GM12878 (cell line): ENCODE data around the gene RCOR2. TPM values are rescaled to one million over a fixed set of nuclear protein-coding genes. Genes with fewer than 3 reads are reported as not detected.

Experiments
- BCL11A ChIP-seq: IDR thresholded peaks from 2 replicates; pipeline ENCODE4 v1.6.1; 2011; ENCODE audit warnings: low read depth, low read length
- BHLHE40 ChIP-seq, 2 experiments: fragments of 450-650 bp in 1 of 2; IDR thresholded peaks; 2 replicates each; pipeline ENCODE4 v1.6.1; 2011 to 2017; ENCODE audit warnings: low read depth in 2 of 2, borderline replicate concordance in 1 of 2, improper control_type of control experiment in 1 of 2, low read length in 1 of 2, mild to moderate bottlenecking in 1 of 2
- CBFB ChIP-seq: IDR thresholded peaks from 2 replicates; pipeline ENCODE4 v1.6.1; 2016; ENCODE audit warnings: antibody characterized with exemption, low read depth
- EGR1 ChIP-seq, 2 experiments: IDR thresholded peaks; 1 replicate in 1 of 2; 2 replicates in 1 of 2; pipeline ENCODE4 v1.6.1; 2011 to 2012; ENCODE audit warnings: low read depth in 2 of 2, low read length in 2 of 2, borderline replicate concordance in 1 of 2, mild to moderate bottlenecking in 1 of 2, moderate library complexity in 1 of 2
- ESRRA ChIP-seq: IDR thresholded peaks from 2 replicates; pipeline ENCODE4 v1.6.1; 2012; ENCODE audit warnings: mild to moderate bottlenecking, low read length, improper control_type of control experiment
- FOS ChIP-seq: IDR thresholded peaks from 3 replicates; pipeline ENCODE4 v1.6.1; 2011; ENCODE audit warnings: borderline replicate concordance; ENCODE audit not compliant: insufficient read length; ENCODE audit errors: extremely low read depth
- IKZF1 ChIP-seq: fragments of 450-650 bp; conservative IDR thresholded peaks from 2 replicates; pipeline ENCODE4 v1.6.1; 2017; ENCODE audit warnings: antibody characterized with exemption, mild to moderate bottlenecking
- KLF5 ChIP-seq: fragments of 450-650 bp; IDR thresholded peaks from 2 replicates; pipeline ENCODE4 v1.6.1; 2014; ENCODE audit warnings: mild to moderate bottlenecking; ENCODE audit not compliant: partially characterized antibody
- POLR2AphosphoS5 ChIP-seq: IDR thresholded peaks from 2 replicates; pipeline ENCODE4 v1.6.1; 2011; ENCODE audit warnings: mild to moderate bottlenecking, low read length, inconsistent platforms
- POU2F2 ChIP-seq: IDR thresholded peaks from 3 replicates; pipeline ENCODE4 v1.6.1; 2011; ENCODE audit warnings: low read depth, mild to moderate bottlenecking, low read length, borderline replicate concordance
- RELA ChIP-seq: fragments of 450-650 bp; IDR thresholded peaks from 2 replicates; pipeline ENCODE4 v1.8.0; 2014; ENCODE audit warnings: borderline replicate concordance; ENCODE audit not compliant: partially characterized antibody
- SUPT20H ChIP-seq: IDR thresholded peaks from 2 replicates; pipeline ENCODE4 v1.6.1; 2011; ENCODE audit warnings: low read depth, mild to moderate bottlenecking, low read length, moderate library complexity, borderline replicate concordance; ENCODE audit not compliant: control insufficient read depth
- SUZ12 ChIP-seq: fragments of 200-600 bp; sonication (generic); IDR thresholded peaks from one replicate; pipeline ENCODE4 v1.6.1; 2018; ENCODE audit warnings: antibody characterized with exemption, mild to moderate bottlenecking; ENCODE audit not compliant: unreplicated experiment
- TCF12 ChIP-seq: IDR thresholded peaks from 2 replicates; pipeline ENCODE4 v1.6.1; 2011; ENCODE audit warnings: low read depth, mild to moderate bottlenecking, low read length
- ZBED1 ChIP-seq: IDR thresholded peaks from 2 replicates; pipeline ENCODE4 v1.6.1; 2016; ENCODE audit warnings: borderline replicate concordance
- polyA plus RNA-seq, 11 experiments: library from polyadenylated mRNA; depleted of rRNA in 4 of 11; unstranded in 6 of 11; stranded (reverse) in 5 of 11; fragments of >200 nt; fragmentation: Nextera tagmentation in 4 of 11; fragmentation: Illumina TruSeq in 1 of 11; extraction: Ambion mirVana in 4 of 11; extraction: Trizol in 1 of 11; gene quantifications; 1 replicate in 1 of 11; 2 replicates in 10 of 11; pipeline versions ENCODE4 v1.2.1 to v1.2.3, GENCODE V29; 2011 to 2016; ENCODE audit warnings: inconsistent platforms in 2 of 11, missing spikeins in 2 of 11, low read depth in 1 of 11
- total RNA-seq, 4 experiments: library from RNA; depleted of rRNA in 3 of 4; stranded (reverse); fragments of >200 nt in 3 of 4; fragmentation: Illumina TruSeq in 1 of 4; extraction: Trizol in 1 of 4; gene quantifications; 2 replicates each; pipeline versions ENCODE4 v1.2.1 to v1.2.3, GENCODE V29; 2013 to 2021
- TF ChIP-seq, protein P1 (sequence below): fragments of 450-650 bp; formaldehyde crosslinking; IDR thresholded peaks from 2 replicates; pipeline ENCODE4 v1.4.0; 2022; ENCODE audit warnings: mild to moderate bottlenecking, moderate library complexity
- TF ChIP-seq, protein P2 (sequence below): IDR thresholded peaks from 2 replicates; pipeline ENCODE4 v1.6.1; 2011; ENCODE audit warnings: borderline replicate concordance, low read depth, mild to moderate bottlenecking, moderate library complexity, low read length; ENCODE audit not compliant: insufficient read depth, poor library complexity, severe bottlenecking
- TF ChIP-seq, protein P3 (sequence below): fragments of 450-650 bp; IDR thresholded peaks from 2 replicates; pipeline ENCODE4 v1.6.1; 2017; ENCODE audit warnings: antibody characterized with exemption, mild to moderate bottlenecking, moderate library complexity
- TF ChIP-seq, protein P4 (sequence below): fragments of 450-650 bp; IDR thresholded peaks from 2 replicates; pipeline ENCODE4 v1.6.1; 2017; ENCODE audit warnings: mild to moderate bottlenecking

The RCOR2 gene
- total and polyA plus RNA-seq, 10 of the 15 experiments (the other 5 are each of a cell fraction or from before 2014, with no cell fraction given): 0.06 to 0.32 (median 0.17) TPM; not detected in 5

DNA sequence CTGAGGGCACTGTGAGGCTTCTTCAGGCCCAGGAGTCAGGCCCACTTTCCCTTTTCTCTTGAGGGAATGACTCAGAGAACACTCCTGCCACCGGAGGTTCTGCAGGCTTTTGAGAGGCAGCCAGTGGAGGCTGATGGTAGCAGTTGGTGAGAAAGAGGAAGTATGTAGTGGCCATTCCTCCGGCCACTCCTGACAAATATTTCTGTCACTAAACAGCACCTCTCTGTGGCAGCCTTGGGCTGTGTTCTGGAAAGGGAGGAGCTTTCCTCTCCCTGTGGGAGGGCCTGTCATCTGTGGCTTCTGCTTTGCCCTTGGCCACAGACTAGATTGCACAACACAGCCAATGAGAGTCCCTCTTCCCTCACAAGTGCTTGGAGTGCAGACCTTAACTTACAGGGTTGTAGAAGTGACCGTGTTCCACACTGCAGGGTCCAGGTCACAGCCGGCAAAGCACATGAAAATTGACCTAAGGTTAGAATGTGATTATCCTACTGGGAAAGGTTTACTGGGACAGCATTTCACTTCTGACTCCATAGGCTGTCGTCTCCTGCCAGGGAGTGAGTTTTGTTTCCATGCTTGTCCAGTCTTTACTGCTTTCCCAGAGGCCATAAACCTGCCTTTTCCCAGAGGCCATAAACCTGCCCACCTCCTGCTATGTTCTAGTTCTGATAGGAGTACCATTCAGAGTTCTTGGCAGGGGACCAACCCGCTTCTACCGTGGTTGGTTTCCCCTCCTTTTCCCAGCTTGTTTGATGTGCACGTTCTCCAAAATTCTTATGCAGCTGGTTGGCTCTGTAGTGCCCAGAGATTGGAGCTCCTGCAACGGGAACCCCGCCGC is 44.8 kb downstream of the RCOR2 start (continued):
- TF ChIP-seq, protein P1, sequence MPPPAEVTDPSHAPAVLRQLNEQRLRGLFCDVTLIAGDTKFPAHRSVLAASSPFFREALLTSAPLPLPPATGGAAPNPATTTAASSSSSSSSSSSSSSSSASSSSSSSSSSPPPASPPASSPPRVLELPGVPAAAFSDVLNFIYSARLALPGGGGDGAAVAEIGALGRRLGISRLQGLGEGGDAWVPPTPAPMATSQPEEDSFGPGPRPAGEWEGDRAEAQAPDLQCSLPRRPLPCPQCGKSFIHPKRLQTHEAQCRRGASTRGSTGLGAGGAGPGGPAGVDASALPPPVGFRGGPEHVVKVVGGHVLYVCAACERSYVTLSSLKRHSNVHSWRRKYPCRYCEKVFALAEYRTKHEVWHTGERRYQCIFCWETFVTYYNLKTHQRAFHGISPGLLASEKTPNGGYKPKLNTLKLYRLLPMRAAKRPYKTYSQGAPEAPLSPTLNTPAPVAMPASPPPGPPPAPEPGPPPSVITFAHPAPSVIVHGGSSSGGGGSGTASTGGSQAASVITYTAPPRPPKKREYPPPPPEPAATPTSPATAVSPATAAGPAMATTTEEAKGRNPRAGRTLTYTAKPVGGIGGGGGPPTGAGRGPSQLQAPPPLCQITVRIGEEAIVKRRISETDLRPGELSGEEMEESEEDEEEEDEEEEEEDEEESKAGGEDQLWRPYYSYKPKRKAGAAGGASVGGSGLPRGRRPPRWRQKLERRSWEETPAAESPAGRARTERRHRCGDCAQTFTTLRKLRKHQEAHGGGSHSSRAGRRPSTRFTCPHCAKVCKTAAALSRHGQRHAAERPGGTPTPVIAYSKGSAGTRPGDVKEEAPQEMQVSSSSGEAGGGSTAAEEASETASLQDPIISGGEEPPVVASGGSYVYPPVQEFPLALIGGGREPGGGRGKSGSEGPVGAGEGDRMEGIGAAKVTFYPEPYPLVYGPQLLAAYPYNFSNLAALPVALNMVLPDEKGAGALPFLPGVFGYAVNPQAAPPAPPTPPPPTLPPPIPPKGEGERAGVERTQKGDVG (CRISPR knock-in tag): no peak
- no peak; the same call in 2 of the 3 replicates for TF ChIP-seq POU2F2
- no peak for TF ChIP-seq ZBED1
- no peak for TF ChIP-seq FOS
- TF ChIP-seq, protein P2, sequence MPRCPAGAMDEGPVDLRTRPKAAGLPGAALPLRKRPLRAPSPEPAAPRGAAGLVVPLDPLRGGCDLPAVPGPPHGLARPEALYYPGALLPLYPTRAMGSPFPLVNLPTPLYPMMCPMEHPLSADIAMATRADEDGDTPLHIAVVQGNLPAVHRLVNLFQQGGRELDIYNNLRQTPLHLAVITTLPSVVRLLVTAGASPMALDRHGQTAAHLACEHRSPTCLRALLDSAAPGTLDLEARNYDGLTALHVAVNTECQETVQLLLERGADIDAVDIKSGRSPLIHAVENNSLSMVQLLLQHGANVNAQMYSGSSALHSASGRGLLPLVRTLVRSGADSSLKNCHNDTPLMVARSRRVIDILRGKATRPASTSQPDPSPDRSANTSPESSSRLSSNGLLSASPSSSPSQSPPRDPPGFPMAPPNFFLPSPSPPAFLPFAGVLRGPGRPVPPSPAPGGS: no peak
- TF ChIP-seq SUPT20H: no peak
- TF ChIP-seq IKZF1: peak; percentile 64
- no peak for TF ChIP-seq SUZ12
- no peak; the same call in 1 of the 2 replicates for TF ChIP-seq TCF12
- peak; percentile 25; the same call in 1 of the 2 replicates for TF ChIP-seq ESRRA
- peak in 1 of 2 experiments; percentile 43; a peak in 2 of 4 replicates for TF ChIP-seq BHLHE40 (IDR thresholded peaks at IDR 0.05; ENCODE audit: borderline replicate concordance in 1 of 2, low read depth in 2 of 2, low read length in 1 of 2)
- TF ChIP-seq CBFB: no peak
- TF ChIP-seq POLR2AphosphoS5: no peak
- no peak for TF ChIP-seq EGR1 (IDR thresholded peaks at IDR 0.05; ENCODE audit: borderline replicate concordance in 1 of 2, low read depth in 2 of 2, low read length in 2 of 2)
- TF ChIP-seq, protein P3, sequence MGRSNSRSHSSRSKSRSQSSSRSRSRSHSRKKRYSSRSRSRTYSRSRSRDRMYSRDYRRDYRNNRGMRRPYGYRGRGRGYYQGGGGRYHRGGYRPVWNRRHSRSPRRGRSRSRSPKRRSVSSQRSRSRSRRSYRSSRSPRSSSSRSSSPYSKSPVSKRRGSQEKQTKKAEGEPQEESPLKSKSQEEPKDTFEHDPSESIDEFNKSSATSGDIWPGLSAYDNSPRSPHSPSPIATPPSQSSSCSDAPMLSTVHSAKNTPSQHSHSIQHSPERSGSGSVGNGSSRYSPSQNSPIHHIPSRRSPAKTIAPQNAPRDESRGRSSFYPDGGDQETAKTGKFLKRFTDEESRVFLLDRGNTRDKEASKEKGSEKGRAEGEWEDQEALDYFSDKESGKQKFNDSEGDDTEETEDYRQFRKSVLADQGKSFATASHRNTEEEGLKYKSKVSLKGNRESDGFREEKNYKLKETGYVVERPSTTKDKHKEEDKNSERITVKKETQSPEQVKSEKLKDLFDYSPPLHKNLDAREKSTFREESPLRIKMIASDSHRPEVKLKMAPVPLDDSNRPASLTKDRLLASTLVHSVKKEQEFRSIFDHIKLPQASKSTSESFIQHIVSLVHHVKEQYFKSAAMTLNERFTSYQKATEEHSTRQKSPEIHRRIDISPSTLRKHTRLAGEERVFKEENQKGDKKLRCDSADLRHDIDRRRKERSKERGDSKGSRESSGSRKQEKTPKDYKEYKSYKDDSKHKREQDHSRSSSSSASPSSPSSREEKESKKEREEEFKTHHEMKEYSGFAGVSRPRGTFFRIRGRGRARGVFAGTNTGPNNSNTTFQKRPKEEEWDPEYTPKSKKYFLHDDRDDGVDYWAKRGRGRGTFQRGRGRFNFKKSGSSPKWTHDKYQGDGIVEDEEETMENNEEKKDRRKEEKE: no peak
- TF ChIP-seq KLF5: no peak
- TF ChIP-seq, protein P4, sequence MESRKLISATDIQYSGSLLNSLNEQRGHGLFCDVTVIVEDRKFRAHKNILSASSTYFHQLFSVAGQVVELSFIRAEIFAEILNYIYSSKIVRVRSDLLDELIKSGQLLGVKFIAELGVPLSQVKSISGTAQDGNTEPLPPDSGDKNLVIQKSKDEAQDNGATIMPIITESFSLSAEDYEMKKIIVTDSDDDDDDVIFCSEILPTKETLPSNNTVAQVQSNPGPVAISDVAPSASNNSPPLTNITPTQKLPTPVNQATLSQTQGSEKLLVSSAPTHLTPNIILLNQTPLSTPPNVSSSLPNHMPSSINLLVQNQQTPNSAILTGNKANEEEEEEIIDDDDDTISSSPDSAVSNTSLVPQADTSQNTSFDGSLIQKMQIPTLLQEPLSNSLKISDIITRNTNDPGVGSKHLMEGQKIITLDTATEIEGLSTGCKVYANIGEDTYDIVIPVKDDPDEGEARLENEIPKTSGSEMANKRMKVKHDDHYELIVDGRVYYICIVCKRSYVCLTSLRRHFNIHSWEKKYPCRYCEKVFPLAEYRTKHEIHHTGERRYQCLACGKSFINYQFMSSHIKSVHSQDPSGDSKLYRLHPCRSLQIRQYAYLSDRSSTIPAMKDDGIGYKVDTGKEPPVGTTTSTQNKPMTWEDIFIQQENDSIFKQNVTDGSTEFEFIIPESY: no peak
- no peak for TF ChIP-seq BCL11A
- no peak for TF ChIP-seq RELA
